ENCODE data around the gene HIVEP3.

DNA sequence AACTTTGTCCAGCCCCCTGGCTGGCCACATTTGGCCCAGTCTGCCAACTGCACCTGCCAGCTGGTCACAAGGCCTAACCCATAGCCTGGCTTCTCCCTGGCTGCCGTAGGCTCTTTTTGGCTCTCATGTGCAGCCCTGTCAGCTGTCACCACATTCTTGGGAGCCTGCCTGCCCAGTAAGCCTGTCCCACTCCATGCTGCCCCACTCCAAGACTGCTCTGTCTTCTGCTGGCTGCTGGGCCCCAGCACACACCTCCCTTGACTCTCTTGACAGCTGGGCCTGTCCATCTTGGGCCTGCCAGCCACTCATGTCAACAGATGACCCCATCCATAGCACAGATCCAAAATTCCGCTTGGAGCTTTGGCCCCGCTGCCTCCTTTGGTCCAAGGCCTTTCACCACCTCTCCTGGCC, 360.0 kb downstream of the HIVEP3 start:
- TF ChIP-seq, protein P1, sequence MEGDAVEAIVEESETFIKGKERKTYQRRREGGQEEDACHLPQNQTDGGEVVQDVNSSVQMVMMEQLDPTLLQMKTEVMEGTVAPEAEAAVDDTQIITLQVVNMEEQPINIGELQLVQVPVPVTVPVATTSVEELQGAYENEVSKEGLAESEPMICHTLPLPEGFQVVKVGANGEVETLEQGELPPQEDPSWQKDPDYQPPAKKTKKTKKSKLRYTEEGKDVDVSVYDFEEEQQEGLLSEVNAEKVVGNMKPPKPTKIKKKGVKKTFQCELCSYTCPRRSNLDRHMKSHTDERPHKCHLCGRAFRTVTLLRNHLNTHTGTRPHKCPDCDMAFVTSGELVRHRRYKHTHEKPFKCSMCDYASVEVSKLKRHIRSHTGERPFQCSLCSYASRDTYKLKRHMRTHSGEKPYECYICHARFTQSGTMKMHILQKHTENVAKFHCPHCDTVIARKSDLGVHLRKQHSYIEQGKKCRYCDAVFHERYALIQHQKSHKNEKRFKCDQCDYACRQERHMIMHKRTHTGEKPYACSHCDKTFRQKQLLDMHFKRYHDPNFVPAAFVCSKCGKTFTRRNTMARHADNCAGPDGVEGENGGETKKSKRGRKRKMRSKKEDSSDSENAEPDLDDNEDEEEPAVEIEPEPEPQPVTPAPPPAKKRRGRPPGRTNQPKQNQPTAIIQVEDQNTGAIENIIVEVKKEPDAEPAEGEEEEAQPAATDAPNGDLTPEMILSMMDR (IDR thresholded peaks at IDR 0.05), result no peak
- TF ChIP-seq POLR2A (IDR thresholded peaks at IDR 0.05), result no peak
